Measurements from ENCODE around the gene CAP1. TPM values are rescaled to one million over a fixed set of nuclear protein-coding genes. Genes with fewer than 3 reads are reported as not detected.

The CAP1 gene
- polyA plus RNA-seq, 1 of the 3 experiments (the other 2 are of a cell fraction): 244 TPM

DNA sequence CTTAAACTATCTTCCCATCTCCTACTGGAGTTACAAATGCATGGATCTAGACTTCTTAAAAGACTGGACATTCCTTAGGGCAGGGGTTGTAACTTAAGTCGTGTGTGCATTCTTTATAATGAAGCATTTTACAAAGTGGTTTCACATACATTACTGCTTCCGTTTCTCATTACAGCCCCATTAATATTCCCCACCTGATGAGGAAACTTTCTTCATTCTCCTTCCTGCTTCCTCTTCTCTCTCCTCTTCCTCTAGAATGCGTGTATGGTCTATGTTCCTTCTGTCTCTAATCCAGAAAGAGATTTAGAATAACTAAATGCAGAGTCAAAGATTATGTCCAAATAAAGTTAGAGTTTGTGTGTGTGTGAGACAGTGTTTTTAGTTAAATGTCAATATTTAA, 1.8 kb upstream of the CAP1 start:
- Histone ChIP-seq H3K36me3 (replicated peaks in 1 of 2; ENCODE audit: control insufficient read depth in 1 of 2, insufficient read depth in 2 of 2, low read length in 1 of 2) (peaks cover 8 to 11% of the 10 kb centered on the region in 2 experiments), H3K4me3 (ENCODE audit: low read depth in 2 of 2, low read length in 1 of 2) (no peak overlapping the region), H3K9ac (no peak overlapping the region), H3K4me1 (ENCODE audit: control insufficient read depth in 1 of 2, insufficient read depth in 2 of 2, low read depth in 1 of 2, low read length in 1 of 2) (peaks cover 15 to 27% of the 10 kb centered on the region in 2 experiments), H3F3A (replicated peaks; ENCODE audit: insufficient read depth) (peaks cover 17% of the 10 kb centered on the region), H3K4me2 (no peak overlapping the region), H3K9me3 (no peaks in the 10 kb centered on the region), H3K79me2 (ENCODE audit: insufficient read depth) (peaks cover 36% of the 10 kb centered on the region), H3K9me2 (no peaks in the 10 kb centered on the region), H3K27ac (ENCODE audit: low read depth in 2 of 2, low read length in 1 of 2) (peak overlapping the region in 1 of 2 experiments; percentile 95; a peak in 1 of 4 replicates), H4K20me1 (ENCODE audit: insufficient read depth) (peaks cover 27% of the 10 kb centered on the region), H2AFZ (ENCODE audit: low read depth) (no peak overlapping the region), H3K27me3 (ENCODE audit: insufficient read depth) (no peaks in the 10 kb centered on the region)
- ChIA-PET CTCF (interaction anchor here (1.0 to 1.2 kb wide), 3 partner anchors 38 to 300 kb away, joined by 3 to 6 read pairs (median 3); no protein-coding TSS in a partner anchor), POLR2A (no interaction called here)
- TF ChIP-seq GATA2 (CRISPR knock-in tag; IDR thresholded peaks at IDR 0.05) (no peak), JUND (IDR thresholded peaks at IDR 0.05) (no peak), SMC3 (IDR thresholded peaks at IDR 0.05; ENCODE audit: low read depth, low read length) (no peak), RAD21 (IDR thresholded peaks at IDR 0.05; ENCODE audit: low read length) (no peak), SIN3A (IDR thresholded peaks at IDR 0.05; ENCODE audit: borderline replicate concordance, low read depth, low read length) (no peak), TAF1 (IDR thresholded peaks at IDR 0.05; ENCODE audit: borderline replicate concordance, low read depth, low read length) (no peak), IRF3 (IDR thresholded peaks at IDR 0.05; ENCODE audit: low read depth, low read length) (no peak), YY1 (IDR thresholded peaks at IDR 0.05; ENCODE audit: low read depth) (no peak), USF2 (IDR thresholded peaks at IDR 0.05; ENCODE audit: borderline replicate concordance, low read depth, low read length) (no peak), MEF2A (IDR thresholded peaks at IDR 0.05; ENCODE audit: borderline replicate concordance, low read depth) (no peak), ZBTB33 (IDR thresholded peaks at IDR 0.05; ENCODE audit: borderline replicate concordance, low read depth) (no peak), RFX5 (IDR thresholded peaks at IDR 0.05; ENCODE audit: low read length) (no peak), GABPA (IDR thresholded peaks at IDR 0.05; ENCODE audit: low read depth) (no peak), FOSL2 (IDR thresholded peaks at IDR 0.05; ENCODE audit: borderline replicate concordance, low read depth) (no peak), TCF12 (IDR thresholded peaks at IDR 0.05) (no peak), MAX (IDR thresholded peaks at IDR 0.05; ENCODE audit: low read depth) (no peak), ELF1 (IDR thresholded peaks at IDR 0.05) (no peak), REST (IDR thresholded peaks at IDR 0.05; ENCODE audit: low read depth, low read length) (no peak)
- TF ChIP-seq, protein P1, sequence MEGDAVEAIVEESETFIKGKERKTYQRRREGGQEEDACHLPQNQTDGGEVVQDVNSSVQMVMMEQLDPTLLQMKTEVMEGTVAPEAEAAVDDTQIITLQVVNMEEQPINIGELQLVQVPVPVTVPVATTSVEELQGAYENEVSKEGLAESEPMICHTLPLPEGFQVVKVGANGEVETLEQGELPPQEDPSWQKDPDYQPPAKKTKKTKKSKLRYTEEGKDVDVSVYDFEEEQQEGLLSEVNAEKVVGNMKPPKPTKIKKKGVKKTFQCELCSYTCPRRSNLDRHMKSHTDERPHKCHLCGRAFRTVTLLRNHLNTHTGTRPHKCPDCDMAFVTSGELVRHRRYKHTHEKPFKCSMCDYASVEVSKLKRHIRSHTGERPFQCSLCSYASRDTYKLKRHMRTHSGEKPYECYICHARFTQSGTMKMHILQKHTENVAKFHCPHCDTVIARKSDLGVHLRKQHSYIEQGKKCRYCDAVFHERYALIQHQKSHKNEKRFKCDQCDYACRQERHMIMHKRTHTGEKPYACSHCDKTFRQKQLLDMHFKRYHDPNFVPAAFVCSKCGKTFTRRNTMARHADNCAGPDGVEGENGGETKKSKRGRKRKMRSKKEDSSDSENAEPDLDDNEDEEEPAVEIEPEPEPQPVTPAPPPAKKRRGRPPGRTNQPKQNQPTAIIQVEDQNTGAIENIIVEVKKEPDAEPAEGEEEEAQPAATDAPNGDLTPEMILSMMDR (IDR thresholded peaks at IDR 0.05): no peak
- 89% methylated on average over 3 of the region's 3 CpGs for WGBS (ENCODE audit: low lambda C conversion rate)
- no peak for DNase-seq

All from SK-N-SH (cell line).